HG03064 (cell line): ENCODE results near the gene DHX34.
"Not testable (repeated sequence)": the region's sequence is repeated elsewhere in the genome, so short reads cannot be mapped to it uniquely, and the experiment has no call there.

ENCODE experiments used
- ATAC-seq: cut with Tn5 transposase; IDR thresholded peaks from one replicate; pipeline ENCODE4 v1.9.1; 2021; ENCODE audit warnings: low read depth; ENCODE audit not compliant: unreplicated experiment

The DHX34 gene

GRCh38 chr19:47358936-47359335, 9.8 kb downstream of the DHX34 start:
- ATAC-seq, result no peak

DNA sequence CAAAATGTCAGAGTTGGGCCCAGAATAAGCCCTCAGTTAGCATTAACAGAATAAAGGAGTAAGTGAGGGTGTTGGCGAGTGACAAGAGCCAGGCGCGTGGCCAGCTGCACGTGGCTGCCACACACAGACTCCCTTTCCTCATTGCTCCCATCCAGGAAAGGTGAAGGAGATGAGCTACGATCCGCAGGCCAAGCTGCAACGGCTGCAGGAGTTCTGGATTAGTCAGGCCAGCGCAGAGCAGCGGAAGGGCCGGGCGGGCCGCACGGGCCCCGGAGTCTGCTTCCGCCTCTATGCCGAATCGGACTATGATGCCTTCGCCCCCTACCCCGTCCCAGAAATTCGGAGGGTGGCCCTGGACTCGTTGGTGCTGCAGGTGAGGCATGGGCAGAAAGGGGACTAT, 13.2 kb downstream of the DHX34 start:
- no peak for ATAC-seq

GRCh38 chr19:47363758-47364531, 14.8 kb downstream of the DHX34 start:
- ATAC-seq, result no peak

GRCh38 chr19:47365455-47365854, 16.3 kb downstream of the DHX34 start:
- not testable (repeated sequence) for ATAC-seq

- ATAC-seq, result no peak
These were observed 21.0 kb downstream of the DHX34 start for GRCh38 chr19:47370045-47370611.

- no peak for ATAC-seq
These were observed 22.1 kb downstream of the DHX34 start for GRCh38 chr19:47371261-47371660.

DNA sequence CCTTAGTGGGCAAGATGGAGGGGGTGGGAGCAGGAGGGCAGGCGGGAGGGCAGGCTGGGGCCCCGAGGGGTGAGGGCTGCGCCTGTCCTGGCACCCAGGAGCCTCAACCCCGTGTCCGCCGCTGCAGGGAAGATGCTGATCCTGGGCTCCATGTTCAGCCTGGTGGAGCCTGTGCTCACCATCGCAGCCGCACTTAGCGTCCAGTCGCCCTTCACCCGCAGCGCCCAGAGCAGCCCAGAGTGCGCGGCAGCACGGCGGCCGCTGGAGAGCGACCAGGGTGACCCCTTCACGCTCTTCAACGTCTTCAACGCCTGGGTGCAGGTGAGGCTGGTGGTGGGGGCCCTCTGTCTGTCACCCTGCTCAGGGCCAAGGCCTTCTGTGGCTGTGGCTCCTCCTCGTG, 23.5 kb downstream of the DHX34 start:
- ATAC-seq, result no peak

DNA sequence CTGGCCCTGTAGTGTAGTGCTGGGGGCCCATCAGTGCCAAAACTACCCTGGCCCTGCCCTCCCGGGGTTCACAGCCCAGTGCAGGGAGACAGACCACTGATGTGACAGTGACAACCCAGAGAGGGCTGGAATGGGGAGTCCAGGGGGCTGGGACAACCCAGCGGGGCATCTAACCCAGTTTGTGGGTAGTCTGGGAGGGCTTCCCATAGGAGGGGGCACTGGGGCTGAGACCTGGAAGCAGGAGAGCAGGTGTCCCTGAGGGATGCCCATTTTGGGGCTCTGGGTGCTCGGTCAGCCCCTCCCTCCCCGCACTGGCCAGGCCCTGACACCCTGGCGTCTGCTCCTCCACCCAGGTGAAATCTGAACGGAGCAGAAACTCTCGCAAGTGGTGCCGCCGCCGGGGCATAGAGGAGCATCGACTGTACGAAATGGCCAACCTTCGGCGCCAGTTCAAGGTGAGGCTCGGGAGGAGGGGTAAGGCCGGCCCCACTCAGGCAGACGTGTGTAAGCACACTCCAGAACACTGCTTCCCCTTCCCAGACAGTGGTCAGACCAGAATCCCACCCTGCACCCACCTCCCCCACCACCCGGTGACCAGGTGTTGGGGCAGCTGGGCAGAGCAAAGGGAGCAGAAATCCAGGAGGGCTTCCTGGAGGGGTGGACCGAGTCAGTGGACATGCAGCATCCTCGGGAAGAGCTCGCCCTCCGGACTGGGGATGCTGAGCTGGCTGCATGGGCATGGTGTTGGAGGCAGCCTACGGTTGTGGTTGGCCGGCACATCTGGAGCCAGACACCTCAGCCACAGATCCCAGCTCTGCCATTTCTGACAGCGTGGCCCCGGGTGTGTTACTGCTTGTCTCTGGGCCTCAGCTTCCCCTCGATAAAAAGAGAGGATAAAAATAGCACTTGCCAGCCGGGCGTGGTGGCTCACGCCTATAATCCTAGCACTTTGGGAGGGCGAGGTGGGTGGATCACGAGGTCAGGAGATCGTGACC, 24.4 kb downstream of the DHX34 start:
- ATAC-seq, result no peak

DNA sequence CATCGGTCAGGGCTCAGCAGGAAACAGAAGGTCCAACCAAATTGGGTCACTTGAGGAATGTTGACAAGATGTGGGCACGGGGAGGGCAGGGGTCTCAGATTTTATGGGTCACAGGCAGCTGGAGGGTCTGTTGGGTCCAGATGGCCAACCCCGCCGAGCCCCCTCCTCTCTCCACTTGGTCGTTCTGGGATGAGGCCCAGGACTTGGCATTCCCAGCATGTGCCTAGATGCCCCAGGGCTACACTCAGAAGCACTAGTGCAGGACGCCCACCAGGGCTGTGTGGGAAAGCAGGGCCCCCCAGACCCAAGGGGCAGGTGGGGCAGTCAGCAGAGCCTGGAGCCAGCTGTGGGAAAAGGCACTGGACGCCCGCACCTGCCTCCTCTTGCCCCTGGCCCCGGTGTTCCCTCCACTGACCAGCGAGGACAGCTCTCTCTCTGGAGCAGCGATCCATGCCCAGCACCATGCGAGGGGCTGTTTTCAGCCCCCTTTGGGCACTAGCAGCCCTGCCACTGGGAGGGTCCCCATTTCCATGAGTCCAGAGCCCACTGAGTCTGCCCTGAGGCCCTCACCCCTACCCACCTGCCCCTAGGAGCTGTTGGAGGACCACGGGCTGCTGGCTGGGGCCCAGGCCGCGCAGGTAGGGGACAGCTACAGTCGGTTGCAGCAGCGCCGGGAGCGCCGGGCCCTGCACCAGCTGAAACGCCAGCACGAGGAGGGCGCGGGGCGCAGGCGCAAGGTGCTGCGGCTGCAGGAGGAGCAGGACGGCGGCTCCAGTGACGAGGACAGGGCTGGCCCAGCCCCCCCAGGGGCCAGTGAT, 26.0 kb downstream of the DHX34 start:
- ATAC-seq, result no peak

GRCh38 chr19:47375694-47376588, 26.8 kb downstream of the DHX34 start:
- ATAC-seq, result no peak

- no peak for ATAC-seq
These were observed 27.6 kb downstream of the DHX34 start for GRCh38 chr19:47376589-47377144.

- ATAC-seq, result no peak
These were observed 28.1 kb downstream of the DHX34 start for GRCh38 chr19:47377208-47377701.

- no peak for ATAC-seq
These were observed 28.7 kb downstream of the DHX34 start for GRCh38 chr19:47377801-47378200.

DNA sequence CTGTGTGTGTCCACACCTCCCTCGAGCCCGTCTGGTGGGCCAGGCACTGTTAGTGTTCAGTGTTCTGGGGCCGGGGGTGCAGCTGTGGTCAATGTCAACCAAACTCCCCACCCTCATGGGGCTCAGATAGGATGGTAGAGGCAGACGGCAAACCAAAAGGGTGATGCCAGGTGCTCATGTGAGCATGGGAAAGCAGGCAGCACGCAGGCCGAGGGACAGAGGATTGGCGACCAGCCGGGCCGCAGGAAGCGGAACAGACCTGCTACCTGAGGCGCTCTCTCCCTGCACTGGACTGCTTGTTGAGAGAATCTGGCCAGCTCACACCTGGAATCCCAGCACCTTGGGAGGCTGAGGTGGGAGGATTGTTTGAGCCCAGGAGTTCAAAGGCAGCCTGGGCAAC, 29.1 kb downstream of the DHX34 start:
- ATAC-seq, result no peak

GRCh38 chr19:47379381-47379938, 30.3 kb downstream of the DHX34 start:
- ATAC-seq, result no peak

DNA sequence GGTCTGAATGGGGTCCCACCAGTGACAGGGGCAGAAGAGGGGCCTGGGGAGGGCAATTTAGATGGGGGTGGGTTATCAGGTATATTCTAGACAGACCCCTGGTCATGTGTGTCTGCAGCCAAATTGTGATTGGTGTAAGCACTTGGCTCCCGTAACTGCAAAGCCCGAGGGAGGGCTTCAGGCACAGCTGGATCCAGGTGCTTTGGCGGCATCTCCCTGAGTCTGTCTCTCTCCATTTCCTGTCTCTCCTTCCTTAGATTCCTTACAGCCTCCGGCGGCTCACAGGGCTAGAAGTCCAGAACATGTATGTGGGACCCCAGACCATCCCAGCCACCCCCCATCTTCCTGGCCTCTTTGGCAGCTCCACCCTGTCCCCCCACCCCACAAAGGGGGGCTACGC, 31.4 kb downstream of the DHX34 start:
- ATAC-seq, result no peak

GRCh38 chr19:47381121-47381520, 32.0 kb downstream of the DHX34 start:
- ATAC-seq, result no peak

- ATAC-seq, result no peak
These were observed 32.7 kb downstream of the DHX34 start for GRCh38 chr19:47381653-47382279.
